A673 (cell line): ENCODE data around the gene GSTM3.

Experiments
- EZH2 ChIP-seq: fragments of 200-600 bp; sonication (generic); IDR thresholded peaks from 2 replicates; pipeline ENCODE4 v1.6.1; 2017; ENCODE audit warnings: borderline replicate concordance, low read depth, mild to moderate bottlenecking, mixed read lengths, antibody characterized with exemption, low read length; ENCODE audit not compliant: poor library complexity, severe bottlenecking
- TF ChIP-seq, protein P1 (sequence below): fragments of 300-800, 200-600 bp; sonication (generic); conservative IDR thresholded peaks from 2 replicates; pipeline ENCODE4 v1.5.1; 2017; ENCODE audit warnings: low read depth, mild to moderate bottlenecking, antibody characterized with exemption, low read length, moderate library complexity, mixed read lengths

GRCh38 chr1:109770331-109771095 is 29.7 kb upstream of the GSTM3 start:
- TF ChIP-seq, protein P1, sequence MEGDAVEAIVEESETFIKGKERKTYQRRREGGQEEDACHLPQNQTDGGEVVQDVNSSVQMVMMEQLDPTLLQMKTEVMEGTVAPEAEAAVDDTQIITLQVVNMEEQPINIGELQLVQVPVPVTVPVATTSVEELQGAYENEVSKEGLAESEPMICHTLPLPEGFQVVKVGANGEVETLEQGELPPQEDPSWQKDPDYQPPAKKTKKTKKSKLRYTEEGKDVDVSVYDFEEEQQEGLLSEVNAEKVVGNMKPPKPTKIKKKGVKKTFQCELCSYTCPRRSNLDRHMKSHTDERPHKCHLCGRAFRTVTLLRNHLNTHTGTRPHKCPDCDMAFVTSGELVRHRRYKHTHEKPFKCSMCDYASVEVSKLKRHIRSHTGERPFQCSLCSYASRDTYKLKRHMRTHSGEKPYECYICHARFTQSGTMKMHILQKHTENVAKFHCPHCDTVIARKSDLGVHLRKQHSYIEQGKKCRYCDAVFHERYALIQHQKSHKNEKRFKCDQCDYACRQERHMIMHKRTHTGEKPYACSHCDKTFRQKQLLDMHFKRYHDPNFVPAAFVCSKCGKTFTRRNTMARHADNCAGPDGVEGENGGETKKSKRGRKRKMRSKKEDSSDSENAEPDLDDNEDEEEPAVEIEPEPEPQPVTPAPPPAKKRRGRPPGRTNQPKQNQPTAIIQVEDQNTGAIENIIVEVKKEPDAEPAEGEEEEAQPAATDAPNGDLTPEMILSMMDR = no peak
- TF ChIP-seq EZH2 = no peak
